GM18907 (cell line): Measurements from ENCODE around the gene SPRED3.
A peak's percentile ranks its signal among the peaks of the same experiment; 100 is the strongest.
"Not testable (repeated sequence)": the region's sequence is repeated elsewhere in the genome, so short reads cannot be mapped to it uniquely, and the experiment has no call there.

Experiments used
- ATAC-seq: cut with Tn5 transposase; IDR thresholded peaks from one replicate; pipeline ENCODE4 v1.9.1; 2021; ENCODE audit warnings: mild to moderate bottlenecking, moderate library complexity; ENCODE audit not compliant: unreplicated experiment

SPRED3 gene

GRCh38 chr19:38388349-38389100 is at the start of gene SPRED3:
TSS of gene SPRED3 (plus strand) at chr19:38388697. CDS start at chr19:38390303, 1,606 bp downstream.
- ATAC-seq = no peak

GRCh38 chr19:38339011-38339410 is 49.5 kb upstream of the SPRED3 start:
- ATAC-seq = not testable (repeated sequence)

DNA sequence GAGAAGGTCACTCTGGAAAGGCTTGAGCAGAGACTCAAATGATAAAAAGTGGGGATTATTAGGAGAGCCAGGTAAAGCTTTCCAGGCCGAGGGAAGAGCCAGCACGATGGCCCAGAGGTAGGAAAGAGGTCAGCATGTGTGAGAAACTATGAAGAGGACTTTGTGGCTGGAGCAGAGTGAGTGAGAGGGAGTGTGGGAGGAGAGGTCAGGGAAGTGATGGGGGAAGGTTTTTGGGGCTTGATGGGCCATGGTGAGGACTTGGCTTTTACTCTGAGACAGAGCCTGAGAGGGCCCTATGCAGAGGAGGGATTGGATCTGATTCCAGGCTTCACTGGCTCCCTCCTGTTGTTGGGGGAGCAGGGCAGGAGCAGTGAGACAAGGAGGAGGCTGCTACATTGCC is 47.6 kb upstream of the SPRED3 start:
- no peak for ATAC-seq

DNA sequence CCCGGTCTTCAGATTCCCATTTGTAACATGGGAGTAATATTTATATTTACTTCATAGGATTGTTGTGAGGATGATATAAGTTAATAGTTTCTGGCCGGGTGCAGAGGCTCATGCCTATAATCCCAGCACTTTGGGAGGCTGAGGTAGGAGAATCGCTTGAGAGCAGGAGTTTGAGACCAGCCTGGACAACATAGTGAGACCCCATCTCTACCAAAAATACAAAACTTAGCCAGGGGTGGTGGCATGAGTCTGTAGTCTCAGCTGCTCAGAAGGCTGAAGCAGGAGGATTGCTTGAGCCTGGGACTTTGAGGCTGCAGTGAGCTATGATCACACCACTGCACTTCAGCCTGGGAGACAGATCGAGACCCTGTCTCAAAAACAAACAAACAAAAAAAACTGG is 41.7 kb upstream of the SPRED3 start:
- no peak for ATAC-seq

DNA sequence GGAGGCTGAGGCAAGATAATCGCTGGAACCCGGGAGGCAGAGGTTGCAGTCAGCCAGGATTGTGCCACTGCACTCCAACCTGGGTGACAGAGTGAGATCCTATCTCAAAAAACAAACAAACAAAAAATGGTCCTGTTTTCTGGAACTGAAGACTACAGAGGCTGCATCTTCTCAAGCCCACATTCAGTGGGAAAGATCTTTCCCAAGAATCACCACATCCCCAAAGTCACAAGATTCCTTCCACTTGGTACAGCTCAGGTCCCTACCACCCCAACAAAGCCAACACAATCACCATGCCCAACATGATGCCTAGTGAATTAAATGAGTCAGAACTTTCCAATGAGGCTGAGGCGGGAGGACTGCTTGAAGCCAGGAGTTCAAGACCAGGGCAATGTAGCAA is 37.6 kb upstream of the SPRED3 start:
- no peak for ATAC-seq

DNA sequence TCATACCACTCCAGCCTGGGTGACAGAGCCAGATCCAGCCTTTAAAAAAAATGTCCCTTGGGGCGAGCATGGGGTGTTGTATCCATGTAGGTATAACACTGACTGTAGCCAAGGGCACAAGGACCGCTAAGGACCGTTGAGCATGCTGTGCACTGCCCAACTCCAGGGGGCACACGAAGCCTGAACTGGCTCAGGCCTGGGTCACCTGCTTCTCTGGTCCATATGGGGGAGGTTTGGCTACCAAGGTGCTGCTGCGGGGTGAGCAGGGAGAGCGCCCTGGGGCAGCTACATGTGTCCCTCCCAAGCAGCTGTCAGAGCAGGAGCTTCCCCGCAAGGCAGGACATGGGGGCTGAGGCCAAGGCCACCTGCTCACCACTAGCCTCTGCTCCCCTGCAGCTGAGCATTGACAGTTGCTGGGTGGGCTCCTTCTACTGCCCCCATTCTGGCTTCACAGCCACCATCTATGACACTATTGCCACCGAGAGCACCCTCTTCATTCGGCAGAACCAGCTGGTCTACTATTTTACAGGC is 36.6 kb upstream of the SPRED3 start:
- ATAC-seq = no peak

GRCh38 chr19:38352611-38353010 is 35.9 kb upstream of the SPRED3 start:
- ATAC-seq = no peak

DNA sequence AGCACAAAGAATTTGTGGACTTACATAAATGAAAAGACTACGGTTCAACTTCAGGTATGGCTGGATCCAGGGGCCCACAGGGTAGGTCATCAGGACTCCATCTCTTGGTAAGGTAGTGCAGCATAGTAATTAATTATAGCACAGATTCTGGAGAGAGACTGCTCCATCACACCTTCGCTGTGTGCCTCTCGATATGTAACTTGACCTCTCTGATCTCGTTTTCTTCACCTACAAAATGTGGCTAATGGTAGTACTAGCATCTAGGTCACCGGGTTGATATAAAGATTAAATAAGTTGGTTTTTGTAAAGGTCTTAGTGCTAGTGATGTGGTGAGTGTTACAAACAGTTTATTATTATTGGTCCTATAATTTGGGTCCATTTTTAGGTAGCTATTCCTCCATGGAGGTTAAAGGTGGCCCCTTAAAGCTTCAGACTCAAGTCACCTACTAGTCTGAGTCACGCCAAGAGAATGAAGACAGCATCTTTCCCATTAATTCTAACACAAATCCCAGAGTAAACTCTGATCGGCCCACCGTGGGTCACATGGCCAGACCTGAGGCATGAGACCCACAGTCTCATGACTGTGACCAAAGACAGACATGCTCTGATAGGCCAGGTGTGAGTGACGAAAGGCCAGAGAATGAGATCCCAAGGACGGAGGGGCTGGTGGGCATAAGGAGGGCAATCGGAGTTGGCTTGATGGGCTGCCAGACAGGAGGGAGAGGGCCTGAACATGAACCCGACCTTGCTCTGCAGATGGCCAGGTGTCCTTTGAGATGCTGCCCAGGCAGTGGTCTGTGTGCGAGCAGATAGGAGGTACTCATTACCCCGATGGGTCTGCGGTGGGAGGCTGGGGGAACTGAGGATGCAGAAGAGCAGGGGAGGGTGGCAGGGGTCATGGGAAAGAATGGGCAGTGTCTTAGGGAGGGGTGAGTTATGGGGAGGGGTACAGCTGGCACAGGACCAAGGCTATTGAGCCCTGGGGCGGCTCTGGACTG is 32.5 kb upstream of the SPRED3 start:
- no peak for ATAC-seq

DNA sequence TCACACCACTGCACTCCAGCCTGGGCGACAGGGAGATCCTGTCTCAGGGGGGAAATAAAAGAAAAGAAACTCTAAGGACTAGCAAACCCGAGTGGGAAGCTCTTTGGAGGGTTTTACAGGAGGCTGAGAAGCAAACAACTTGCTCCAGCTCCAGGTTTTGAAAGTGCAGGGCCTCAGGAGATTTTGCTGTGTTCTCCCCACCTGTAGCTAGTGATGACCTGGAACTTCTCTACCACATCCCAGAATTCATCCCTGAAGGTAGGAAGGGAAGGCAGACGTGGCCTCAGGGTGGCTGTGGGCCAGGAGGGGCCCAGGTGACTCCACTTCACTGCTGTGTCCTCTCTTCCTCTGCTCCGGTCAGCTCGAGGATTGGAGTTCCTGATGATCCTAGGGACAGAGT is 30.4 kb upstream of the SPRED3 start:
- no peak for ATAC-seq

DNA sequence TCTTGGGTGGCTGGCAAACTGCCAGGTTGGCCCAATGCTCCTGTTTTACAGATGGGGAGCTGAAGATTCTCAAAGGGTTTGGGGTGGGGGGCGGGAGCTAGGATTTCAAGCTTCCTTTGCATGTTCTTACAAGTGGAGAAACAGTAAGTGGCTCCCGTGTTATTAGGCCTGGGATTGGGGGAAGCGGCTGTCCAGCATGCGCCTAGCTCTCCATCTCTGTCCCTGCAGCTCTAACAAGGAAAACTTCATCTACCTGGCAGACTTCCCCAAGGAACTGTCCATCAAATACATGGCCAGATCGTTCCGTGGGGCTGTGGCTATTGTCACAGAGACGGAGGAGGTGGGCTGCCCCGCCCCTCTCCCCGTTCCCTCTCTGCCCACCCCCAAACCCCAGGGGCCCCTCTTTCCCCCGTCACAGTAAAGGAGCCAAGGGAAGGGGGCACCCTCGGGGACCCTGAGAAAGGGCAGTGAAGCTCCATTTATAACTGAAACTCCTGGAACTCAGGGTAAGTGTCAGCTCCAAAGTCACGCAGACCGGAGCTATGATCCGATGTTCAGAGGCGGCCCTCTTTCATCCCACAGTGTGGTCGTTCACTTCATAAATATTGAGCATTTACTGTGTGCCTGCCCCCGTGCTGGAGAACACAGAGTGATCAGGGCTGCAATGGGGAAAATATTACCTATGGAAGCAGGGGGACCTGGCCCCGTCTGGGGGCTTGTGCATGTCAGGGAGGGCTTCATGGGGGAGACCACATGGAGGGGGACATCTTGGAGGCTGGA is 29.1 kb upstream of the SPRED3 start:
- no peak for ATAC-seq

DNA sequence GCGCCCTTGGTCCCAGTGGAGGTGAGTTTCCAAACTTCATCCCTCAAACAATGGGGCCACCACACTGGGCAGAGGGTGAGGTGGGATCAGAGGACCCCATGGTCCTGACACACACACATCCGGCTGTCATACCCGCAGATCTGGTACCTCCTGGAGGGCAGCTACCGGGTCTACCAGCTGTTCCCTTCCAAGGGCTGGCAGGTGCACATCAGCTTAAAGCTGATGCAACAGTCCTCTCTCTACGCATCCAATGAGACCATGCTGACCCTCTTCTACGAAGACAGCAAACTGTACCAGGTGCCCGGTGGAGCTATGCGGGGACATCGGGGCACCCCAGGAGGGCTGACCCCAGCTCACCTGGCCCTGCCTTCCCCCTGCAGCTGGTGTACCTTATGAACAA is 28.1 kb upstream of the SPRED3 start:
- no peak for ATAC-seq

GRCh38 chr19:38360839-38361631 is 27.5 kb upstream of the SPRED3 start:
- no peak for ATAC-seq

GRCh38 chr19:38361633-38362075 is 26.8 kb upstream of the SPRED3 start:
- peak; percentile 49 for ATAC-seq

- peak; percentile 47 for ATAC-seq
These were observed 26.2 kb upstream of the SPRED3 start for GRCh38 chr19:38362076-38362945.

DNA sequence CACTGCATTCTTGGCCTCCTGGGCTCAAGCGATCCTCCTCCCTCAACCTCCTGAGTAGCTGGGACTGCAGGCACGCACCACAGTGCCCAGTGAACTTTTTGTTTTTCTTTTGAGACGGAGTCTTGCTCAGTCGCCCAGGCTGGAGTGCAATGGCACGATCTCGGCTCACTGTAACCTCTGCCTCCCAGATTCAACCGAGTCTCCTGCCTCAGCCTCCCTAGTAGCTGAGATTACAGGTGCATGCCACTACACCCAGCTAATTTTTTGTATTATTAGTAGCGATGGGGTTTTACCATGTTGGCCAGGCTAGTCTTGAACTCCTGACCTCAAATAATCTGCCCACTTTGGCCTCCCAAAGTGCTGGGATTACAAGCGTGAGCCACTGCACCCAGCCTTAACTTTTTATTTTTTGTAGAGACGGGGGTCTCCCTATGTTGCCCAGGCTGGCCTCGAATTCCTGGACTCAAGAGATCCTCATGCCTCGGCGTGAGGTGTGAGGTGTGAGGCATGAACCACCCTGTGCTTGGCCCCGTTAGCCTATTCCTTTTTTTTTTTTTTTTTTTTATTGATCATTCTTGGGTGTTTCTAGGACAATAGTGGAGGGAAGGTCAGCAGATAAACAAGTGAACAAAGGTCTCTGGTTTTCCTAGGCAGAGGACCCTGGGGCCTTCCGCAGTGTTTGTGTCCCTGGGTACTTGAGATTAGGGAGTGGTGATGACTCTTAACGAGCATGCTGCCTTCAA is 25.4 kb upstream of the SPRED3 start:
- ATAC-seq = not testable (repeated sequence)

DNA sequence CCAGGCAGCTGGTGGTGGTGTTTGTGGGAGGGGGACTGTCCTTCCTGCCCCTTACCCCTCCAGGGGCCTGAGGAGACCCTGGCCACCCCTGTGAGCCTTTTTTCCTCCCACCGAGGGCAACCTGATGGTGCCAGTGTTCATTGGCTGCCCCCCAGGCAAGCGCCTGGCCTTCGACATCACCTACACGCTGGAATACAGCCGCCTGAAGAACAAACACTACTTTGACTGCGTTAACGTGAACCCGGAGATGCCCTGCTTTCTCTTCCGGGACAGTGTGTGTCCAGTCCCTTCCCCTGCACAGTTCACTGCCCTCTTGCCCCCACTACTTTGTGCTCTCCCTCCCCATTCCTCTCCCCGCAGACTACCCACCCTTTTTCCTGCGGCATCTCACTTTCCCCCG is 21.5 kb upstream of the SPRED3 start:
- ATAC-seq = no peak

DNA sequence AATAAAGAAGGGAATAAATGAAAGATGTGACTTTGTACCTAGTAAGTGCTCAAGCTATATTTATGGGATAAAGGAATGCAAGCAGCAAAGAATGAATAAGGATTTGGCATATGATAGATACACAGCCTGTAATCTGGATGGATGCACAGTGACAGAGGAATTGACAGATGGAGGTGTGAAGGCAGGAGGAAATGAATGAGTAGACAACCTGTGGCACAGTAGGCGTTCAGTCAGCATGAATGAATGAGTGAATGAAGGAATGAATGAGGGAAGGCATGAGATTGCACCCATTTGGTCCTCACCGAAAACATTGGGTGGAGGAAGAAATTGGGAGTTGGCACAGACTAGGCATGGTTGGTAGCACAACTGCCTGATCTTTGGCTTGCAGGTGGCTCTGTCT is 18.9 kb upstream of the SPRED3 start:
- ATAC-seq = no peak

GRCh38 chr19:38370299-38370698 is 18.2 kb upstream of the SPRED3 start:
- ATAC-seq = no peak
